Measurements from ENCODE around the gene DCD.
"Not testable (repeated sequence)": the region's sequence is repeated elsewhere in the genome, so short reads cannot be mapped to it uniquely, and the experiment has no call there.

Gene DCD, protein sequence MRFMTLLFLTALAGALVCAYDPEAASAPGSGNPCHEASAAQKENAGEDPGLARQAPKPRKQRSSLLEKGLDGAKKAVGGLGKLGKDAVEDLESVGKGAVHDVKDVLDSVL

DNA sequence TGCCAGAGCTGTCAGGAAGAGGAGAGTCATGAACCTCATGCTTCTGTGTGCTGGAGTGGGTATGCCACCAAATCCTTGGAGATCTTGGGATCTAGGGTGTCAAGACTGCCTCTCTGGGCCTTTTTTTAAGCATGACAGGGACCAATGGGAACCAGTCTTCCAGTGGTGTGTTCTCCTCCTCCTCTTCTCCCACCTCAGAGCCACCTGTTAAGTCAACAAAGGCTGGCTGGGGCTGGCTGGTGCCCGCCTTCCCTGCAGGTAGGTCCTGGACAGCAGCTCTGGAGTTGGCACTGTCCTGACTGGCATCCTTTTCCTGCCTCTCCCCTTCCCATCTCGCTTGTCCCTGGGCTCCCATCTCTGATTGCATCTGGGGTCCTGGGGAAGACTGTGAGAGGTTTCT is at the start of gene DCD:
Gene DCD, minus strand, starts transcription at position 101 of the 400 bp plus-strand sequence. Its CDS starts 62 bp downstream, at position 39.
- no peak for DNase-seq
- intact Hi-C loops (cut with DNase I): no loop called here

DNA sequence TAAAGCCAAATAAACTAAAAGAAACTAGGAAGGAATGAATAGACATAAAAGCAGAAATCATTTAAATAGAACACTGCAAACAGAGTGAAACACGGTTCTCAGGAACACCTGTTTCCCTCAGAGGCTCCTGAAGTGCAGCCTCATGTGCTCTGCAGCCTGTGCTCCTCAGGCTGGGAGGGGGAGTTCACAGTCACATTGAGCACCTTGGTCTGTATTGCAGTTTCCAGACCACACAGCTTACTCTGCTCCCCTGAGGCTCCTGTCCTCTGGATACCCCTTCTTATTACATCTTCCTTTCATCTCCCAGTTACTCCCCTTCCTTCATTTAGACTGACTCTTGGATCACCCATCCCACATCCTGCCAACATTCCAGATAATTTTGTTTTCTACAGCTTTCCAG is 49.7 kb upstream of the DCD start:
- intact Hi-C loops (cut with DNase I): no loop called here

DNA sequence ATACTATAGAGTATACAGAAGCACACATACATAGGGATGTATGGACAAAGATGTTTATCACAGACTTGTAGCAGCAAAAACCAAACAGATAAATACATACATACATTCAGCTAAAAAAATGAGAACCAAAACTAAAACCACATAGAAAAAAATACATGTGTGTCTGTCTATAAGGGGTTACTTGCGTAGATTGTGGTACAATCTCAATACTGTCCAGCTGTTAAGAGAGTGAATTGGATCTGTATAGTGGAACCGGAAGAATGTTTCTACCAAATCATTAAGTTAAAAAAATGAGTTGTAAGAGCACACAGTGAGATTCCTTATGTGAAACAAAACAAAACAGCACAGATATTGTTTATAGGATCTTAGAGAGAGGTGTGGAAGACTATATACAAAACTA is 44.2 kb upstream of the DCD start:
- intact Hi-C loops (cut with DNase I): no loop called here
- no peak for DNase-seq

More for the DNA sequence above, 49.7 kb upstream of the DCD start:
- no peak for DNase-seq

DNA sequence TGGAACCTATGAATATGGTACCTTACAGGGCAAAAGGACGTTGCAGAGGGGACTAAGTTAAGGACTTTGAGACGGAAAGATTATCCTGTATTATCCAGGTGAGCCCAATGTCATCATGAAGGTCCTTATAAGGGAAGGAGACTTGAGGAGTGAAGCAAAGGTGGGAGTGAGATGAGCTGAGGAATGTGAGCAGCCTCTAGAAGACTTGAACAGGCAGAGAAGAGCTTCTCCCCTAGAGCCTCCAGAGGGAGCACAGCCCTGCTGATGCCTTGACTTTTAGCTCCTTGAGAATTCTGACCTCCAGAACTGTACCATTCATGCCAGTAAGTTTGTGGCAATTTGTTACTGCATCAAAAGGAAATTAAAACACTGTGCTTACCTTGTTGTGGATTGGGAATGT is 41.8 kb upstream of the DCD start:
- no peak for DNase-seq
- intact Hi-C loops (cut with DNase I): no loop called here

DNA sequence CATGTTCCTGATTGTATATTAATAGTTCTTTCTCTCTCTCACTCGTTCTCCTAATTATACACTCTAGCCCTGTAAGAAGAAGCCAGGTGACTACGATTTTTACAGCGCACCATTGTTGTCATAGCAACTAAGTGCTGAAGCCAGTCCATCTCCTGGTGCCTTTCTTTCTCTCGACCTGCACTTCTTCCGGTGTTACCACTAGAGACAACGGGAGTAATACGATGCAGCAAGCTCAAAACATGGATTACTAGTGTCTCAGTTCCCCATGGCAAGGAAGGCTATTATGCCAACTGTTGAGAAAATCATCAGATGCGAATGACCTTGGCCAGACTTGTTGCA is 40.8 kb upstream of the DCD start:
- DNase-seq: no peak
- intact Hi-C loops (cut with DNase I): no loop called here

DNA sequence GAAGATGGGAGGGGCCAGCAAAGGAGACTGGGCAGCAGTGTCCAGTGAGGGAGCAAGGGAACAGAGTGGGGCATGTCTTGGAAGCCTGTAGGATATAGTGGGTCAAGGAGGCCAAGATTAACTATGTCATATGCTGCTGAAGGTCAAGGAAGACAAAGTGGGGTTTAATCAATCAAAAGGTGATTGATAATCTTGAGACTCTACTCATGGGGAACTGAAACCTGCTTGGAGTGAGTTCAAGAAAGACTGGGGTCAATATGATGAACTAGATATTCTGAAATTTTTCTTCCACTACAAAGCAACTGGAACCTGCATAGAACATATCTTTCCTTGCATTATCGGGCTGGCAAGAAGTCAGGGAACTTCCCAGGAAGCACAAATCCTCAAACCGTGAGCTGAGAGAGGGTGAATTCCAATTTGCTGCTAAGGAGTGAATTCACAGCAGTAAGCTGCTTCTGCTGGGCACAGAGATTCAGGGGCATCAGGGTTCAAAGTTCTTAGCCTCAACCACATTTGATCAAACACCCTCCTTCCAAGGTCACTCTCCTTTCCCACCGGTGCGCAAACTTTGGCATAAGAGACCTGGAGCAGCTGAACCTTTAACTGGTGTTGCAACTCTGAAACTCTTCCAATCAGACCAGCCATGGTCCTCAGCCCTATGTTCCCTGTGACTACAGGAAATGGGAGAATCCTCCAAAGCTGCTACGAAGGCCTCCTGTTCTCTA is 40.3 kb upstream of the DCD start:
- no peak for DNase-seq
- intact Hi-C loops (cut with DNase I): no loop called here

DNA sequence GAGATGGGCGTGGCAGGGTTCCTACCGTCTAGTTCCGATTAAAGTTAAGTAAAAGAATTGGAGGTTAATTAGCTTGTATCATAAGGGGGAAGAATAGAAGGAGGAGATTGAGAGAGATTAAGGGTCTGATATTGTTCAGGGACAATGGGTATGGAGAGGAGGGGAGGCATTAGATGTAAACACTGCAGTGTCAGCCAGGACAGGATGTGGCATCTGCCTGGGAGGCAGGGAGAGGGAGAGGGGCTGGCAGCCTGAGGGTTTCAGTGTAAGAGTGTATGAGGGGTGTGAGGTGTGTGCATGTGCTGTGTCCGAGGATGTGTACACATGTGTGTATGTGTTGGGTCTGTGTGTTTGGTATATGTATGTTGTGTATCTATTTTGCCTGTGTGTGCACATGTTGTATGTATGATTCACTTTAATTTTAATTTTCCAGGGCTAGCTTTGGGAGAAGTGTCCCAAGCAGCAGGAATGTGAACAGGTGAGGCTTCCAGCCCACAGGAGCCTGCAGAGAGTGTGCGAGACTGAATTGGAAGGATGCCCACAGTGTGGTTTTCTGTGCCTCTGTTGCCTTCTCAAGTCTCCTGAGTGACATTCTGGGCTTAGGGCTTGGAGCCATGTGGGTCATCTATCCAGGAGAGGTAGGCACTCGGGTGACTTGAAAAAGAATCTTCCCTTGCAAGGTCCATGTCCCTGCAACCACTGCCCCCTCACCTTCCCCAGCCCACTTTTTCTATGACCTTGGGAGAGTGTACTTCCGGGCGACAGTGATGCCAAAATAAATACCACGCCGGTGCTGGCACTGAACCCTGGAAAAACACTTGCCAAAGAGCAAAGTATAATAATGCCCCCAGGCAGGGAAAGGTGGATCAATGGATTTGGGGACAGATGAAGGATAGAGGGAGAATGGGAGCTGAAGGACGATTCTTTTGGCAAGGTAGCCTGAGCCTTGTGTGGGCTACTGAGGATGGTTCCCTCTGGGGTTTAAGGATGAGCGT is 36.8 kb upstream of the DCD start:
- DNase-seq: no peak
- intact Hi-C loops (cut with DNase I): no loop called here

DNA sequence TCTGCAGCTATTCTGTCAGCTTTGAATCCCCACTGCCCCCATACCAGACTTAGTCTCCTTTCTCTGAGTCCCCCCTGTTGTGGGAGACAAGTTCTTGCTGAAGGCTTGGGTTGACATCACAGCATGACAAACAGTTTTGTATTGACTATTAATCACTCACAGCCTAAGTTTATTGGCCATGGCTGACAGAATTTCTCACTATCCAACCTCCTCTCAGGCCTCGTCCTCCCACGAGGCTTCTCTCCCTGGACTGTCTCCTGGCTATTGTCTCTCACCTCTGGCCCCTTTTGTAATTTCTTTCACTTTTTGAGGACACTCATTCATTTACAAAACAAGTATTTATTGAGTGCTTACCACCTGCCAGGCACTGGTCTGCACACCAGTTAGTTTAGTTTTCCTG is 35.2 kb upstream of the DCD start:
- intact Hi-C loops (cut with DNase I): no loop called here
- DNase-seq: no peak

DNA sequence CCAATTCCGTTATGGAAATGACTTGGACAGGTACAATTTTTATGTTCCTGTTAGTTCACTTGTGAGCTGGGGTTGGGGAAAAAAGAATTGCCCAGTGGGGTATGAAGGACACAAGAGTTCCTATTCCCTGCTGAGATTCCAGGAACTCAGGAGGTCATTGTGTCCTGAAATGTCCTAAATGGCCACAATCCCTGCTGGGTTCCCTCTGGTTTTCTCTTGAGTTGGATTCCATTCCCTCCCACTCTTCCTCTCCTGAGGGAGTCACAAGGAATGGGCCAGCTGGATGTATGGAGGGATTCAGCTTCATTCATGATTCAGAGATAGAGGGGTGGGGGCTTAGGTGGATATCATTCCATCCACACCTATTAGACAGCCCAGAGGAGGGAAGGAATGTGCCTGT is 34.5 kb upstream of the DCD start:
- intact Hi-C loops (cut with DNase I): no loop called here
- no peak for DNase-seq

DNA sequence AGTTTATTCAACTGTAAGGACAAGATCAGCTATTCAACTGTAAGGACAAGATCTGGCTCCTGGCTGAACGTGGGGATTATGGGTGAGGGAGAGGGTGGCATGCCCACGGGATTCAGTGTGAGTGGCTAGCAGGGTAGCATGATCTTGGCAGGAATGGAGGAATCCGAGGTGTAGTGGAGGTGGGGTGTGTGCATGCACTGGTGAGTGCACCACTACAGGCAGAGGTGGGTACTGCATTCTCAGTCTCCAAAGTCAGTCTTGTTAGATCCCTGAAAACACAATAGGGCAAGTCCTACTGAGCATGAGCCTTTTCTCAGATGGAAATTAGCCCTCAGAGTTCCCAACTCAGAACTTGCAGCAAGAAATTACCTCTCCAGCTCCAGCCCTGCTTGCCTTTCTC is 32.2 kb upstream of the DCD start:
- intact Hi-C loops (cut with DNase I): no loop called here
- no peak for DNase-seq

DNA sequence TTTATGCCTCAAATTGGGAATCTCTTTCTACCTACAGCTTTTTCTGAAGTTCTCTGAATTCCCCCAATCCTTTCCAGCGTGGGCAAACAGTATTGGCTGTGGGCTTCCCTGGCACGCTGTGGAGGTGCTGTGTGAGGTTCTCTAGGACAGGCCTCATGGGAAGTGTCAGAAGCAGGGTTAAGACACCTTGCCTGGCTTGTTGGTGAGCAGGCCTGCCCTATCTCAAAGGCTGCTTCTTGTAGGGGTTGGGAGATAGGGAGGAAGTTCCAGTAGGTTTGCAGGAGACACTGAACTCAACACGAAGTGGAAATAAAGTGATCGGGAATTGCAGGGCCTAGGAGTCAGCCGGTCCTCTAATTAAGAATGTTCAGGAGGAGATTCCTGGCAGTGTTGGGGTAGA is 30.0 kb upstream of the DCD start:
- no peak for DNase-seq
- intact Hi-C loops (cut with DNase I): no loop called here

DNA sequence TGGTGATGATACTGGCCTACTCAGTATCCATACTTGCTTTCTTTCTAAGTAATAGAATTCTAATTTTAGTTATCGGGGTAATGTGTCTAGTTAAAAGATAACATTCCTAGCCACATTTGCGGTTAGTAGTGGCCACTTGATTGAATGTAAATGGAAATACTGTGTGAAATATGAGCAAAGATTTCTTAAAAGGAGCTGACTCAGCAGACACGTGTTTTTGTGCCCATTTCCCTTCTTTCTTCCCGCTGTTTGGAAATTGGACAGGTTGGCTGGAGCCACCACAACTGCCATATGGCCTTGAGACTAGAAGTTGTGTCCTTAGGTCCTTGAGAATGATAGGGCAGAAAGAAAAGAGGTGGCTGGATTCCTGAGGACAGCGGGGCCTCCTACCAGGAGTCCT is 19.8 kb upstream of the DCD start:
- intact Hi-C loops (cut with DNase I): no loop called here
- no peak for DNase-seq

DNA sequence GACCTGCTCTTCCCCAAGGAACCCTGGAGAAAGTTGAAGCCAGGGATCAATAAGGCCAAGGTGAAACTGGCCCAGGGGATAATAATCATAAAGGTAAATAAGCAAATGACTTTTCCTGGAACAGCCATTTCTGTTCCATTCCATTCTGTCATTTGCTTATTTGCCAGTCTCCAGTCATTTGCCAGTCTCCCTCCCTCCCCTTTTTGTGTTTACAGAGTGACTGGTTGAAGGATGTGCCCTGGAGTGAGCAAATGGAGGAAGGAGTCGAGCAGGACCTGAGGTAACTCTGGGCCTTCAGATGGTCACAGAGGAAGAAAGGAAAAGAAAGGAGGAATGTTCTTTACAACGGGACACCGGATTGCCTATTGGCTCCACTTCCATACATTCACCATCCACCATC is 17.8 kb upstream of the DCD start:
- intact Hi-C loops (cut with DNase I): no loop called here
- DNase-seq: no peak

DNA sequence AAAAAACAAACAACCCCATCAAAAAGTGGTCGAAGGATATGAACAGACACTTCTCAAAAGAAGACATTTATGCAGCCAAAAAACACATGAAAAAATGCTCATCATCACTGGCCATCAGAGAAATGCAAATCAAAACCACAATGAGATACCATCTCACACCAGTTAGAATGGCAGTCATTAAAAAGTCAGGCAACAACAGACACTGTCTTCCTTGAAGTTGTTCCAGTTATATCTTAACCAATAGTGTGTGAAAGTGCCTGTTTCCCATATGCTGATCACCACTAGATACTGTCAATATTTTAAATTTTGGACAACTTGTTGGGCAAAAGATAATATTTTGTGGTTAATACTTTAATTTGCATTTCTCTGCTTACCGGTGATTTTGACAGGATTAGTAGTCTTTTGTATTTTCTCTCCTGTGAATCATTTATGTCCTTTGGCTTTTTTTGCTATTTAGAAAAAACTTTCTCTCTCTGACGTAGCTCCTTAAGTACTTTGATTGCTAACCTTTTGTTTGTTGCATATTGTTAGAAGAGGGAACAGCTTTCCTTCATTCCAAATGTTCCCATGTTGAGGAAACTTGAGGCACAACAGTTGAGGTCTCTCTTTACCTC is 17.0 kb upstream of the DCD start:
- DNase-seq; intact Hi-C loops (cut with DNase I): not testable (repeated sequence)

DNA sequence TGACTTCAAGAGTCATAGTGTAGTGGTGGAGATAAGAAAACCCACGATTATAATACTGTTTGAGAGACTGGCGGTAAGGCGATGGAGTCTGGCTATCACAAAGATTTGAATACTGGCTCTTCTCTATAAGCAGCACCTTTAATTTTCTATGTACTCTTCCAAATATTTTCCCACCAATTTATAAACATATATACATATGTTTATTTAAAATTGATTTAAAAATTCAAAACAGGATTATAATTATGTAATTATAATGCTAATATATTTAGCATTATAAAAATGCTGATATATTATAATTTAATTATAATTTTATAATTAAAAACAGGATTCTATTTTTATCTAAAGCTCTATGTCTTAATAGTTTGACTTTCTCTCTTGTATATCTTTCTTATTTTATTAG is 15.4 kb upstream of the DCD start:
- intact Hi-C loops (cut with DNase I): no loop called here
- DNase-seq: no peak

DNA sequence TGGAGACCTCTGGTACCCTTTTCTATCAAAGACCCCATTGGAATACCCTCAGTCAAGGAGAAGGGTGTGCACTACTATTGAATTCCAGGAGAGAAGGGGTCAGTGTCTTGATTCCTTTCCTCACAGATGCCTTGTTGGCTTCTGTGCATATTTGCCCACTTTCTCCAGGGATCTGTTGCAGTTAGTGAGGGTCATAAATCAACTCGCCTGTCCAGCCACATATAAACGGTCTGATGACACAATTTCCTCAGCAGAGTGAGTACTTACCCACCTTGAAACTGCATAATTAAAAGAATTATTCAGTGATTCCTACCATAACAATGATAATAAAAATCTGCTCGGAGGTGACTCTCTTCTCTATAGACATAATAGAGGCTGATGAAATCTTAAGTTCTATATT is 13.9 kb upstream of the DCD start:
- intact Hi-C loops (cut with DNase I): no loop called here
- no peak for DNase-seq

DNA sequence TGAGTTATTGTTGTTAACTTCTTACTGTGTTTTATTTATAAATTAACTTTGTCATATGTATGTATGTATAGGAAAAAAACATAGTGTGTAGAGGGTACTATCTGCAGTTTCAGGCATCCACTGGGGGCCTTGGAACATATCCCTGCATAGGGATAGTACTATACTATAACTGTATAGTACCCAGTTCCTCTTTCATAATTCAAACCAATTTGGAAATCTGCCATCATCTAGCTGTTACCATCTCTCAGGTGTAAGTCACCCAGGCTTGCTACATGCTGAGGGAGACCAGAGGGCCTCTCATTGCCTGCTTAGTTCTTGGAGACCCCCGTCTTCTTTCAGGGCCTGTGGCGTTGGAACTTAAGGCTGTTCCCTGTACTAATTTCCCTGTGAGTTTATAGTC is 12.9 kb upstream of the DCD start:
- DNase-seq: no peak
- intact Hi-C loops (cut with DNase I): no loop called here

DNA sequence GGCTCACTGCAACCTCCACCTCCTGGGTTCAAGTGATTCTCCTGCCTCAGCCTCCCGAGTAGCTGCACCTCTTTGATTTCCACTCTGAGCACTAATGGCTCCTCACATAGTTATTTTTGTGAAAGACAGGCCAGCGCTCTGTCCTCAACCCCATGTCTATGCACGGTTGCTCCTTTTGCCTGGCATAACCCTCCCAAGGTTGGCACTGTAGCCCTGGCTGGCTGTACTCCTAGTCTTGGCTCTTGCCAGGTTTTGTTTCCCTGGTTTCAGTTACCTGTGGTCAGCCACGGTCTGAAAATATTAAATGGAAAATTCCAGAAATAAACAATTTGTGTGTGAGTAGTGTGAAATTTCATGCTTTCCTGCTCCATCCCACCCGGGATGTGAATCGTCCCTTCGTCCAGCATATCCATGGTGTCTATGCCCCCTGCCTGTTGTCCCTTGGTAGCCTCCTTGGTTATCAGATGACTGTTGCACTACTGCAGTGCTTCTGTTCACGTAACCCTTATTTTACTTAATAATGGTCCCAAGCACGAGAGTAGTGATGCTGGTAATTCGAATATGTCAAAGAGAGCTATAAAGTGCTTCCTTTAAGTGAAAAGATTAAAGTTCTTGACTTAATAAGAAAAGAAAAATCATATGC is 12.3 kb upstream of the DCD start:
- no peak for DNase-seq
- intact Hi-C loops (cut with DNase I): no loop called here

DNA sequence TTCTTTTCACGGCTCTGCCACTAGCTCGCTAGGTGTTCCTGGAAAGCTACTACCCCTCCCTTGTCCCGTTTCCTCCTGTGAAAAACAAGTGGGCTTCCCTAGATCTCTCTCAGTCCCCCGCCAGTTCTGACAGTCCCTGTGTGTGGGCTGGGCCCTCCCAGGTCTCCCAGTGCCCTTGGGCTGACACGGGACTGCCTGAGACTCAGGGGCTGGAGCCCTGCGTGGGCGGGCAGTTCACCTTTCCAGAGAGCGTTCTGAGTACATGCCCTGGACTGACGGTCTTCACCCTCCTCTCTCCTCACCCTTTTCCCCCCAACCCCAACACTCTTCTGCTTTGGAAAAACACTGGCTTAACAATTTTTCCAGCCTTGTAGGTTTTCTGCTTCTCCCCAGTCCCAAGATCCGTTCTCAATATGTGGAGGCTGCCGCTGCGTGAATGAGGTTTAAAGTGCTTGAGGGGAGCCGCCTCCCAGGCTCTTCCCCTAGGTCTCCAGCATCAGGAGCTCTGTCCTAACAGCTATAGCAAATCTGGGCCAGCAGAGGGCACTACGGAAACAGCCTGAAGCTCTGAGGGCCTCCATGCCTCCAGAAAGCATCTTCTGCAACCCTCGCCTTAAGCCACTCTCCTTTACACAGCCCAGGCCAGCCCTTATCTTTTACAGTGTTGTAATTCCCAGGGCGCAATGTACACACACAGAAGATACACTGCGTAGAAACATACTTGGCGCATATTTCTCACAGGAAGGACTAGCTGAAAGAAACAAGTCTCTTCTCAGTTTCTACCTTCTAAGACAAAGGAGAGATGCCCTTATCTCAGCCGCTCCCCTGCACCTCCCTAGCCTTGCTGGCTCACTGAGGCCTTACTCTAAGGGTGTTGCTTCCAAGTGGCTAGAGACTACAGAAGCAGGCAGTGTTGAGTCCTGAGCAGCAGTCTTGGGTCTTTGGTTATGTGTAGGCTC is 10.4 kb upstream of the DCD start:
- intact Hi-C loops (cut with DNase I): no loop called here
- no peak for DNase-seq
